Suprapubic skin (tissue), 4 donors: ENCODE measurements around the gene TNRC6B.

ENCODE experiments used
- CTCF ChIP-seq, 2 donors: fragments of 200-600 bp in 1 of 2; fragments of 450-650 bp in 1 of 2; sonication (generic) in 1 of 2; IDR thresholded peaks; one replicate each; pipeline ENCODE4 v1.5.1; 2016 to 2019; ENCODE audit warnings: antibody characterized with exemption in 2 of 2, mild to moderate bottlenecking in 1 of 2, moderate library complexity in 1 of 2
- EP300 ChIP-seq: sonication (generic); formaldehyde crosslinking; IDR thresholded peaks from one replicate; pipeline ENCODE4 v1.6.1; 2017; ENCODE audit warnings: antibody characterized with exemption
- POLR2A ChIP-seq, 2 donors: fragments of 450-650 bp; IDR thresholded peaks; one replicate each; pipeline ENCODE4 v1.6.1; 2017; ENCODE audit warnings: antibody characterized with exemption in 2 of 2, mild to moderate bottlenecking in 2 of 2, moderate library complexity in 2 of 2
- POLR2AphosphoS5 ChIP-seq, 3 donors: sonication (generic); formaldehyde crosslinking; IDR thresholded peaks; one replicate each; pipeline ENCODE4 v1.6.1; 2017; ENCODE audit warnings: antibody characterized with exemption in 3 of 3

DNA sequence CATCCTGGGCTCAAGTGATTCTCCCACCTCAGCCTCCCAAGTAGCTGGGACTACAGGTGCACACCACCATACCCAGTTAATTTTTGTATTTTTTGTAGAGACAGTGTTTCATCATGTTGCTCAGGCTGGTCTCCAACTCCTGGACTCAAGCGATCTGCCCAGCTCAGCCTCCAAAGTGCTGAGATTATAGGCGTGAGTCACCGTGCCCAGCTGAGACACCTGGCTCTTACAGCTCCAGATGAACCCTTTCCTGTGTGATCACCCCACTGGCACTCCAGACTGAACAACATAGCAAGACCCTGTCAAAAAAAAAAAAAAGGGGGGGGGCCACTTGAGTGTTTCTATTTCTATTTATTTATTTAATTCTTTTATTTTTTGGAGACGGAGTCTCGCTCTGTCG lies 167.5 kb downstream of the TNRC6B start:
- TF ChIP-seq POLR2AphosphoS5 (IDR thresholded peaks at IDR 0.05) (no peak), CTCF (IDR thresholded peaks at IDR 0.05) (no peak), POLR2A (IDR thresholded peaks at IDR 0.05) (no peak), EP300 (no peak)
